Mammary microvascular endothelial cell (primary cell): Measurements from ENCODE around the gene POLR1C. TPM values are rescaled to one million over a fixed set of nuclear protein-coding genes. Genes with fewer than 3 reads are reported as not detected.

ENCODE experiments used
- total RNA-seq: library from RNA; depleted of rRNA; stranded (reverse); fragments of >200 nt; gene quantifications from 2 replicates; pipeline ENCODE4 v1.2.3, GENCODE V29; 2015

The POLR1C gene
- 31.4 and 41.6 TPM in 2 replicates for total RNA-seq

GRCh38 chr6:43516697-43517504 is at the start of gene POLR1C, which contains the start of gene YIPF3:
TSS of gene POLR1C (plus strand) at chr6:43517089. CDS start at chr6:43517110, 21 bp downstream.
TSS of gene YIPF3 (minus strand) at chr6:43516926. CDS start at chr6:43516807, 119 bp downstream.

GRCh38 chr6:43477235-43478007 is 39.5 kb upstream of the POLR1C start, which contains the start of gene TJAP1:
TSS of gene TJAP1 (plus strand) at chr6:43477570. CDS start at chr6:43499002, 21,432 bp downstream.

GRCh38 chr6:43509984-43510826 is 6.7 kb upstream of the POLR1C start, which contains the start of gene LRRC73:
TSS of gene LRRC73 (minus strand) at chr6:43510346. CDS start at chr6:43509785, 561 bp downstream.

Other genes starting within 250 kb of the POLR1C start
- gene SLC22A7, start 218.8 kb upstream of the POLR1C start, total RNA-seq = not detected in 2 replicates
- gene CRIP3, start 208.3 kb upstream of the POLR1C start, total RNA-seq = not detected in 2 replicates
- 7.0 and 8.2 TPM in 2 replicates for gene ZNF318, start 147.4 kb upstream of the POLR1C start, total RNA-seq
- 17.1 and 19.1 TPM in 2 replicates for gene ABCC10, start 89.5 kb upstream of the POLR1C start, total RNA-seq
- gene DLK2, start 61.5 kb upstream of the POLR1C start, total RNA-seq = not detected in 2 replicates
- 17.1 and 23.9 TPM in 2 replicates for gene TJAP1, start 39.5 kb upstream of the POLR1C start, total RNA-seq
- gene LRRC73, start 6.7 kb upstream of the POLR1C start, total RNA-seq = not detected in 2 replicates
- 102 and 134 TPM in 2 replicates for gene YIPF3, start 163 bp upstream of the POLR1C start, total RNA-seq
- 22.0 and 29.8 TPM in 2 replicates for gene XPO5, start 58.9 kb downstream of the POLR1C start, total RNA-seq
- gene POLH, start 59.1 kb downstream of the POLR1C start, total RNA-seq = 27.8 and 28.3 TPM in 2 replicates
- gene GTPBP2, start 112.2 kb downstream of the POLR1C start, total RNA-seq = 34.8 and 43.2 TPM in 2 replicates
- gene MAD2L1BP, start 118.8 kb downstream of the POLR1C start, total RNA-seq = 55.9 and 58.4 TPM in 2 replicates
- gene RSPH9, start 127.9 kb downstream of the POLR1C start, total RNA-seq = 0.13 TPM in 1 of 2 replicates, not detected in the other
- gene MRPS18A, start 170.7 kb downstream of the POLR1C start, total RNA-seq = 44.9 and 48.6 TPM in 2 replicates